OCI-LY1 (cell line): ENCODE data around the gene ZCCHC8.

Experiments used
- CTCF ChIP-seq: fragments of 200-600 bp; sonication (generic), shearing (Covaris generic); IDR thresholded peaks from 2 replicates; pipeline ENCODE4 v1.5.1; 2017; ENCODE audit warnings: mild to moderate bottlenecking, antibody characterized with exemption, low read length, moderate library complexity, mixed read lengths
- EZH2 ChIP-seq: fragments of 200-600 bp; sonication (generic), shearing (Covaris generic); IDR thresholded peaks from 2 replicates; pipeline ENCODE4 v1.8.0; 2017; ENCODE audit warnings: borderline replicate concordance, mixed run types, mild to moderate bottlenecking, antibody characterized with exemption, low read length, moderate library complexity, mixed read lengths

DNA sequence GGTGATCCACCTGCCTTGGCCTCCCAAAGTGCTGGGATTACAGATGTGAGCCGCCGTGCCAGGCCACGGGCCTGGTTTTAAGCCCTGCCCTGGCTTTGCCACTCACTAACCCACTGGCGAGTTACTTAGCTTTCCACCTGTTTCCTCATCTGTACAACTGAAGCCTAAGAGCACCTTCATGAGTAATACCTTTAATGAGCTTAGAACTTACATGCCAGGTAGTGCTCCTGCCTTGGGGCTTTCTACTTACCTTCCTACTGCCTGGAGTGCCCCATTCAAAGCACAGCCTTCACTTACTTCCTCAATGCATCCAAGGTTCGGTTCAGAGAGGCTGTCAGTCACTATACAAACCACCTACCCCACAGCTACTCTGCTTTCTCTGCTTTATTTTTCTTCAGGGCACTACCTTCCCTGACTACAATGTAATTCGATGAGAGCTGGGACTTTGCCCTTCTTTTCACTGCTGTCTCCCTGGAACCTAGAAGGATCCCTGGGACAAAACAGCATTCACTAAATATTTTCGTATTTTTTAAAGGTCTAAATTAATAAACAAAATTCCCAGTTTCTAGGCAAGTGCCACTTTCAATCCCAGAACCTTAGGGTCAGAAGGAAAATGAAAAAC, 13.8 kb downstream of the ZCCHC8 start:
- TF ChIP-seq CTCF, result no peak
- TF ChIP-seq EZH2, result no peak
